K562 (cell line): Measurements from ENCODE around the gene MRPS24. TPM values are rescaled to one million over a fixed set of nuclear protein-coding genes. Genes with fewer than 3 reads are reported as not detected.

Experiments
- BCLAF1 ChIP-seq, 2 experiments: fragments of 450-650 bp in 1 of 2; IDR thresholded peaks; 2 replicates each; pipeline ENCODE4 v1.6.1; 2011 to 2017; ENCODE audit warnings: low read depth in 2 of 2, antibody characterized with exemption in 1 of 2, borderline replicate concordance in 1 of 2, low read length in 1 of 2, mild to moderate bottlenecking in 1 of 2, mixed read lengths in 1 of 2; ENCODE audit not compliant: control insufficient read depth in 1 of 2
- BRCA1 ChIP-seq, 2 experiments: fragments of 450-650 bp in 1 of 2; sonication (generic) in 1 of 2; formaldehyde crosslinking in 1 of 2; IDR thresholded peaks; 2 replicates each; pipeline versions ENCODE4 v1.5.0 to v1.6.1; 2017 to 2020; ENCODE audit warnings: mild to moderate bottlenecking in 1 of 2, missing genetic modification reagents in 1 of 2
- MAFG ChIP-seq: fragments of 450-650 bp; conservative IDR thresholded peaks from 2 replicates; pipeline ENCODE4 v1.6.1; 2016; ENCODE audit warnings: missing genetic modification characterization, missing compliant biosample characterization
- MED1 ChIP-seq: sonication (generic); formaldehyde crosslinking; IDR thresholded peaks from 2 replicates; pipeline ENCODE4 v1.8.1; 2023; ENCODE audit warnings: missing genetic modification reagents, borderline replicate concordance
- NFE2 ChIP-seq: IDR thresholded peaks from 2 replicates; pipeline ENCODE4 v1.6.1; 2014; ENCODE audit warnings: antibody characterized with exemption, low read depth
- PHTF2 ChIP-seq: fragments of 250-450 bp; sonication (Bioruptor Pico); IDR thresholded peaks from 2 replicates; pipeline ENCODE4 v1.5.0; 2021; ENCODE audit warnings: mild to moderate bottlenecking
- PYGO2 ChIP-seq: fragments of 450-650 bp; IDR thresholded peaks from 2 replicates; pipeline ENCODE4 v1.6.1; 2016; ENCODE audit warnings: mild to moderate bottlenecking, missing genetic modification characterization, moderate library complexity, missing compliant biosample characterization
- SMARCB1 ChIP-seq: IDR thresholded peaks from 2 replicates; pipeline ENCODE4 v1.6.1; 2011; ENCODE audit warnings: improper control_type of control experiment, low read depth; ENCODE audit not compliant: insufficient read length
- SREBF2 ChIP-seq: sonication (generic); formaldehyde crosslinking; IDR thresholded peaks from 2 replicates; pipeline ENCODE4 v1.4.0; 2020; ENCODE audit warnings: mild to moderate bottlenecking, missing genetic modification reagents
- U2AF1 ChIP-seq: fragments of 200-400 bp; formaldehyde crosslinking; optimal IDR thresholded peaks from 2 replicates; pipeline ENCODE3; 2017; ENCODE audit warnings: mild to moderate bottlenecking, low read depth, low read length, moderate library complexity
- USF1 ChIP-seq: sonication (generic); formaldehyde crosslinking; IDR thresholded peaks from 2 replicates; pipeline ENCODE4 v1.9.0; 2022; ENCODE audit warnings: mild to moderate bottlenecking, missing genetic modification reagents
- XRCC5 ChIP-seq: fragments of 200-400 bp; formaldehyde crosslinking; IDR thresholded peaks from 2 replicates; pipeline ENCODE4 v1.6.1; 2017; ENCODE audit warnings: low read depth, mild to moderate bottlenecking, low read length
- ZFP36 ChIP-seq: fragments of 150-350 bp; IDR thresholded peaks from 2 replicates; pipeline ENCODE4 v1.6.1; 2018; ENCODE audit warnings: low read length, low read depth; ENCODE audit not compliant: partially characterized antibody
- ZFX ChIP-seq: sonication (generic); formaldehyde crosslinking; IDR thresholded peaks from 2 replicates; pipeline ENCODE4 v1.8.0; 2022; ENCODE audit warnings: mild to moderate bottlenecking, missing genetic modification reagents, moderate library complexity
- ZNF511 ChIP-seq: sonication (generic); formaldehyde crosslinking; IDR thresholded peaks from 2 replicates; pipeline ENCODE4 v1.8.0; 2022; ENCODE audit warnings: mild to moderate bottlenecking, missing genetic modification reagents
- ZNF589 ChIP-seq: fragments of 200-800 bp; sonication (Bioruptor generic); IDR thresholded peaks from 2 replicates; pipeline ENCODE4 v1.6.1; 2016; ENCODE audit warnings: low read depth, missing genetic modification characterization, missing compliant biosample characterization
- polyA plus RNA-seq, 8 experiments: library from polyadenylated mRNA; depleted of rRNA in 4 of 8; stranded (reverse) in 5 of 8; unstranded in 3 of 8; fragments of >200 nt; fragmentation: Nextera tagmentation in 2 of 8; fragmentation: Illumina TruSeq in 1 of 8; extraction: Ambion mirVana in 2 of 8; extraction: Trizol in 1 of 8; gene quantifications; 2 replicates each; pipeline versions ENCODE4 v1.2.1 to v1.2.3, GENCODE V29; 2011 to 2014; ENCODE audit warnings: inconsistent platforms in 1 of 8, missing spikeins in 1 of 8
- total RNA-seq, 7 experiments: library from RNA; depleted of rRNA in 6 of 7; stranded (reverse); fragments of >200 nt in 6 of 7; fragmentation: Illumina TruSeq in 2 of 7; extraction: Trizol in 2 of 7; gene quantifications; 2 replicates each; pipeline versions ENCODE4 v1.2.1 to v1.2.3, GENCODE V29; 2011 to 2021; ENCODE audit warnings: low replicate concordance in 1 of 7
- TF ChIP-seq, protein P1 (sequence below): fragments of 250-450 bp; sonication (Bioruptor Pico); IDR thresholded peaks from 2 replicates; pipeline ENCODE4 v1.5.0; 2021; ENCODE audit warnings: mild to moderate bottlenecking, borderline replicate concordance
- TF ChIP-seq, protein P2 (sequence below): sonication (generic); formaldehyde crosslinking; IDR thresholded peaks from 2 replicates; pipeline ENCODE4 v1.8.0; 2022; ENCODE audit warnings: mild to moderate bottlenecking, missing genetic modification reagents, borderline replicate concordance

Gene MRPS24
- total and polyA plus RNA-seq, 9 of the 15 experiments (the other 6 are each of a cell fraction or from before 2014, with no cell fraction given), result 51.4 to 214 (median 169) TPM

DNA sequence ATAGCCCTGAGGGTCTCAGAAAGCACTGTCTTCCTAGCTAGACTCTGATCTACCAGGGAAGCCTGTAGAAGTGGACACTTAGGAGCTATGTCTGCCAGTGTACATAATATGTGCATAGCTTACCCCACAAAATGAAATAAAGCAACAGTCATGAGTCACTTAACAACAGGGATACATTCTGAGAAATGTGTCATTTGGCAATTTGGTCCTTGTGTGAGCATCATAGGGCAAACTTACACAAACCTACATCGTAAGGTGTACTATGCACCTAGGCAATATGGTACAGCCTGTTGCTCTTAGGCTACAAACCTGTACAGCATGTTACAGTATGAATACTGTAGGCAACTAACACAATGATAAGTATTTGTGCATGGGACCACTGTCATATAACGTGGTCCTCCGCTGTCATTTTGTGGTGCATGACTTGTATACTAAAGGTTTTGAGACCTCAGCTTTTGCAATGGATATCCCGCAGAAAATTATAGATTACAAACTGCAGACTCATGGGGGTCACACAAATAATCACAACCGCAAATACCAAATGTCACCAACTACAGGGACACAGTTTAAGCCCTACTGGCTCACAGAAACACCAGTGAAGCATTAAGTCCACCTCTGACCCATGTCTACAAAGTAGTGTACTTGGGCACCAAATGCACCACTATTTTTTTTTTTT is 35.4 kb upstream of the MRPS24 start (continued):
- TF ChIP-seq, protein P1, sequence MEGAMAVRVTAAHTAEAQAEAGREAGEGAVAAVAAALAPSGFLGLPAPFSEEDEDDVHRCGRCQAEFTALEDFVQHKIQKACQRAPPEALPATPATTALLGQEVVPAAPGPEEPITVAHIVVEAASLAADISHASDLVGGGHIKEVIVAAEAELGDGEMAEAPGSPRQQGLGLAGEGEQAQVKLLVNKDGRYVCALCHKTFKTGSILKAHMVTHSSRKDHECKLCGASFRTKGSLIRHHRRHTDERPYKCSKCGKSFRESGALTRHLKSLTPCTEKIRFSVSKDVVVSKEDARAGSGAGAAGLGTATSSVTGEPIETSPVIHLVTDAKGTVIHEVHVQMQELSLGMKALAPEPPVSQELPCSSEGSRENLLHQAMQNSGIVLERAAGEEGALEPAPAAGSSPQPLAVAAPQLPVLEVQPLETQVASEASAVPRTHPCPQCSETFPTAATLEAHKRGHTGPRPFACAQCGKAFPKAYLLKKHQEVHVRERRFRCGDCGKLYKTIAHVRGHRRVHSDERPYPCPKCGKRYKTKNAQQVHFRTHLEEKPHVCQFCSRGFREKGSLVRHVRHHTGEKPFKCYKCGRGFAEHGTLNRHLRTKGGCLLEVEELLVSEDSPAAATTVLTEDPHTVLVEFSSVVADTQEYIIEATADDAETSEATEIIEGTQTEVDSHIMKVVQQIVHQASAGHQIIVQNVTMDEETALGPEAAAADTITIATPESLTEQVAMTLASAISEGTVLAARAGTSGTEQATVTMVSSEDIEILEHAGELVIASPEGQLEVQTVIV (CRISPR knock-in tag), result no peak
- TF ChIP-seq PHTF2 (CRISPR knock-in tag) (no peak), MAFG (tag) (peak; percentile 46), ZFX (CRISPR knock-in tag) (no peak), ZNF589 (CRISPR knock-in tag) (no peak), BCLAF1 (IDR thresholded peaks at IDR 0.05; ENCODE audit: borderline replicate concordance in 1 of 2, control insufficient read depth in 1 of 2, low read depth in 2 of 2, low read length in 1 of 2) (no peak), SMARCB1 (no peak), U2AF1 (no peak), XRCC5 (no peak), PYGO2 (tag) (no peak), SREBF2 (no peak), MED1 (CRISPR knock-in tag) (no peak), USF1 (CRISPR knock-in tag) (no peak), NFE2 (peak; percentile 71), ZNF511 (CRISPR knock-in tag) (no peak), ZFP36 (no peak), BRCA1 (IDR thresholded peaks at IDR 0.05) (no peak), BRCA1 (CRISPR knock-in tag; IDR thresholded peaks at IDR 0.05) (no peak)
- TF ChIP-seq, protein P2, sequence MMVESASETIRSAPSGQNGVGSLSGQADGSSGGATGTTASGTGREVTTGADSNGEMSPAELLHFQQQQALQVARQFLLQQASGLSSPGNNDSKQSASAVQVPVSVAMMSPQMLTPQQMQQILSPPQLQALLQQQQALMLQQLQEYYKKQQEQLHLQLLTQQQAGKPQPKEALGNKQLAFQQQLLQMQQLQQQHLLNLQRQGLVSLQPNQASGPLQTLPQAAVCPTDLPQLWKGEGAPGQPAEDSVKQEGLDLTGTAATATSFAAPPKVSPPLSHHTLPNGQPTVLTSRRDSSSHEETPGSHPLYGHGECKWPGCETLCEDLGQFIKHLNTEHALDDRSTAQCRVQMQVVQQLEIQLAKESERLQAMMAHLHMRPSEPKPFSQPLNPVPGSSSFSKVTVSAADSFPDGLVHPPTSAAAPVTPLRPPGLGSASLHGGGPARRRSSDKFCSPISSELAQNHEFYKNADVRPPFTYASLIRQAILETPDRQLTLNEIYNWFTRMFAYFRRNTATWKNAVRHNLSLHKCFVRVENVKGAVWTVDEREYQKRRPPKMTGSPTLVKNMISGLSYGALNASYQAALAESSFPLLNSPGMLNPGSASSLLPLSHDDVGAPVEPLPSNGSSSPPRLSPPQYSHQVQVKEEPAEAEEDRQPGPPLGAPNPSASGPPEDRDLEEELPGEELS (CRISPR knock-in tag), result no peak
